Thyroid gland (tissue), 4 donors: Measurements from ENCODE around the gene UQCRFS1.

Experiments
- CTCF ChIP-seq, 6 experiments: fragments of 200-600 bp in 3 of 6; fragments of 450-650 bp in 3 of 6; sonication (generic) in 3 of 6; IDR thresholded peaks; one replicate each; pipeline ENCODE4 v1.5.1; 2016 to 2019; ENCODE audit warnings: antibody characterized with exemption in 6 of 6, mild to moderate bottlenecking in 2 of 6, inconsistent platforms in 1 of 6, moderate library complexity in 1 of 6
- POLR2A ChIP-seq, 2 donors: fragments of 450-650 bp; IDR thresholded peaks; one replicate each; pipeline ENCODE4 v1.6.1; 2017; ENCODE audit warnings: antibody characterized with exemption in 2 of 2, mild to moderate bottlenecking in 2 of 2, moderate library complexity in 1 of 2

GRCh38 chr19:29259867-29260281 lies 46.9 kb upstream of the UQCRFS1 start:
- TF ChIP-seq CTCF (IDR thresholded peaks at IDR 0.05) (no peak), POLR2A (IDR thresholded peaks at IDR 0.05) (no peak)
